A549 (cell line): Measurements from ENCODE around the gene CLEC4F.

Experiments used
- FOXS1 ChIP-seq: fragments of 250-450 bp; sonication (Bioruptor Pico); IDR thresholded peaks from 2 replicates; pipeline ENCODE4 v1.5.0; 2020; ENCODE audit warnings: mild to moderate bottlenecking, moderate library complexity
- MAZ ChIP-seq: fragments of 150-350 bp; IDR thresholded peaks from 2 replicates; pipeline ENCODE4 v1.6.1; 2014; ENCODE audit warnings: antibody characterized with exemption, low read depth, low read length, borderline replicate concordance
- RARB ChIP-seq: fragments of 250-450 bp; sonication (Bioruptor Pico); IDR thresholded peaks from 2 replicates; pipeline ENCODE4 v1.8.0; 2021; ENCODE audit warnings: mild to moderate bottlenecking, moderate library complexity
- RFX5 ChIP-seq: fragments of 450-650 bp; IDR thresholded peaks from 2 replicates; pipeline ENCODE4 v1.7.1; 2014; ENCODE audit warnings: antibody characterized with exemption, mild to moderate bottlenecking, moderate library complexity
- TF ChIP-seq, protein P1 (sequence below): IDR thresholded peaks from 2 replicates; pipeline ENCODE4 v1.6.1; 2012
- TF ChIP-seq, protein P2 (sequence below): fragments of >200 bp; sonication (Bioruptor Twin); formaldehyde crosslinking; IDR thresholded peaks from 3 replicates; pipeline ENCODE4 v1.5.1; 2016

DNA sequence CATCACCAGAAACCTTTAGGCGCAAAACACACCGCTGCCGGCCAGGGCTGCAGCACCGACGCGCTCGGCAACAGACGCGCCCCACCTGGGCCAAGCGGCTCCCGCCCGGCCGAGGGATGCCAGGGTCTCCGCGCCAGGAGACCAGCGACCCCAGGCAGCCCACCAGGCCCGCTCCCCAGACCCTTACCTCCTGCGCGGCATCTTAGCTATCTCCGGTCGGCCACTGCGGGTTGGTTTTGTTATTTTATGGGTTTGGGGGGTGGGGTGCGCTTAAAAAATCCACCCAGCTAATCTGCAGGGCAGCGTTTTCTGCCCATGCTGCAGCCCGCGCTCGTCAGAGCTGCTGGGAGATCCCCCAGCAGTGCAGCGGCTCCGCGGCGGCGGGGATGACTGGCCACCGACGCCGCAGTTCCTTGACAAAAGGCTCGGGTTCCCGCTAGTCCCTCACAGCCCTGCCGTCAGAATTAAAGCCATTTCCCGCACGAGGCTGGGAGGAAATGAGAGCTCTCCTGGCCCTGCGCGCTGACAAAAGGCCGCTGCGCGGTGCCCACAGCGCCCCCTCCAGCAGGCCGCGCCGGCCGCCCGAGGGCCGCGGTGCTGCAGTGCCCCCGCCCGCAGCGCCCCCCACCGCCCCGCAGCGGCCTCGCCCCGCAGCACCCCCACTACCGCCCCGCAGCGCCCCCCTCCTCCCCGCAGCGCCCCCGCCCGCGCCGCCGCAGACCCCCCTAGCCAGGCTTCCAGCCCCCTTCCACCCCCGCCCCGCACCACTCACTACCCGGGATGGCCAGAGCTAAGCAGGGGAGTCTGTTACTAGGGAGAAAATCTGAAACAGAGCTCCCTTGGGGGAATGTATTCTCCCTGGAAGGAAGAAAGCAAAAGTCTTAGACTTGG lies 52.5 kb downstream of the CLEC4F start, which contains the start of gene ADD2:
- no peak for TF ChIP-seq RFX5
- TF ChIP-seq, protein P1, sequence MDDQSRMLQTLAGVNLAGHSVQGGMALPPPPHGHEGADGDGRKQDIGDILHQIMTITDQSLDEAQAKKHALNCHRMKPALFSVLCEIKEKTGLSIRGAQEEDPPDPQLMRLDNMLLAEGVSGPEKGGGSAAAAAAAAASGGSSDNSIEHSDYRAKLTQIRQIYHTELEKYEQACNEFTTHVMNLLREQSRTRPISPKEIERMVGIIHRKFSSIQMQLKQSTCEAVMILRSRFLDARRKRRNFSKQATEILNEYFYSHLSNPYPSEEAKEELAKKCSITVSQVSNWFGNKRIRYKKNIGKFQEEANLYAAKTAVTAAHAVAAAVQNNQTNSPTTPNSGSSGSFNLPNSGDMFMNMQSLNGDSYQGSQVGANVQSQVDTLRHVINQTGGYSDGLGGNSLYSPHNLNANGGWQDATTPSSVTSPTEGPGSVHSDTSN: no peak; the same call in 1 of the 2 replicates
- TF ChIP-seq, protein P2, sequence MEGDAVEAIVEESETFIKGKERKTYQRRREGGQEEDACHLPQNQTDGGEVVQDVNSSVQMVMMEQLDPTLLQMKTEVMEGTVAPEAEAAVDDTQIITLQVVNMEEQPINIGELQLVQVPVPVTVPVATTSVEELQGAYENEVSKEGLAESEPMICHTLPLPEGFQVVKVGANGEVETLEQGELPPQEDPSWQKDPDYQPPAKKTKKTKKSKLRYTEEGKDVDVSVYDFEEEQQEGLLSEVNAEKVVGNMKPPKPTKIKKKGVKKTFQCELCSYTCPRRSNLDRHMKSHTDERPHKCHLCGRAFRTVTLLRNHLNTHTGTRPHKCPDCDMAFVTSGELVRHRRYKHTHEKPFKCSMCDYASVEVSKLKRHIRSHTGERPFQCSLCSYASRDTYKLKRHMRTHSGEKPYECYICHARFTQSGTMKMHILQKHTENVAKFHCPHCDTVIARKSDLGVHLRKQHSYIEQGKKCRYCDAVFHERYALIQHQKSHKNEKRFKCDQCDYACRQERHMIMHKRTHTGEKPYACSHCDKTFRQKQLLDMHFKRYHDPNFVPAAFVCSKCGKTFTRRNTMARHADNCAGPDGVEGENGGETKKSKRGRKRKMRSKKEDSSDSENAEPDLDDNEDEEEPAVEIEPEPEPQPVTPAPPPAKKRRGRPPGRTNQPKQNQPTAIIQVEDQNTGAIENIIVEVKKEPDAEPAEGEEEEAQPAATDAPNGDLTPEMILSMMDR: peak; percentile 97
- no peak for TF ChIP-seq RARB (CRISPR knock-in tag)
- TF ChIP-seq FOXS1: no peak
- TF ChIP-seq MAZ: 0 out of 2 replicates have a peak, but pooled peaks have one; percentile 30
